Measurements from ENCODE around the gene LAMB4. TPM values are rescaled to one million over a fixed set of nuclear protein-coding genes. Genes with fewer than 3 reads are reported as not detected.

LAMB4 gene
- total and polyA plus RNA-seq, 4 experiments from 2014 or later: not detected

- no peaks in the 10 kb centered on the region for H3K4me1 Mint-ChIP-seq
- intact Hi-C loops (cut with micrococcal nuclease): no loop called here
- no peak overlapping the region for H3K4me3 Mint-ChIP-seq
- ChIA-PET CTCF (ENCODE audit: partially characterized antibody) (no interaction called here), POLR2A (ENCODE audit: partially characterized antibody) (no interaction called here)
- no peak for DNase-seq
- H3K27me3 Mint-ChIP-seq: peaks cover 9 to 18% of the 10 kb centered on the region in 2 donors
- H3K9me3 Mint-ChIP-seq: peaks cover 0 to 1% (median 0%) of the 10 kb centered on the region in 8 donors
- H3K27ac Mint-ChIP-seq: no peak overlapping the region
- no peaks in the 10 kb centered on the region for H3K36me3 Mint-ChIP-seq
- no peaks in the 10 kb centered on the region for H3K9me3 ChIP-seq (ENCODE audit: control insufficient read depth in 1 of 2, low read length in 2 of 2)
- H3K27ac ChIP-seq (ENCODE audit: low read depth, low read length): no peak overlapping the region
- no peak overlapping the region for H3K4me3 ChIP-seq (ENCODE audit: low read length in 2 of 2)
- no peaks in the 10 kb centered on the region for H3K36me3 ChIP-seq (ENCODE audit: insufficient read depth, low read length)
- no peaks in the 10 kb centered on the region for H3K4me1 ChIP-seq (ENCODE audit: insufficient read depth, low read length)
- H3K27me3 ChIP-seq (ENCODE audit: insufficient read depth, low read length): no peaks in the 10 kb centered on the region
These were observed 102.9 kb downstream of the LAMB4 start for GRCh38 chr7:108027239-108027638.

- Mint-ChIP-seq H3K36me3 (no peaks in the 10 kb centered on the region), H3K27me3 (peaks cover 9 to 18% of the 10 kb centered on the region in 2 donors), H3K27ac (no peak overlapping the region), H3K4me3 (no peak overlapping the region), H3K9me3 (peaks cover 0 to 1% (median 0%) of the 10 kb centered on the region in 8 donors), H3K4me1 (no peaks in the 10 kb centered on the region)
- no peak overlapping the region for H3K4me3 ChIP-seq (ENCODE audit: low read length in 2 of 2)
- intact Hi-C loops (cut with micrococcal nuclease): no loop called here
- H3K36me3 ChIP-seq (ENCODE audit: insufficient read depth, low read length): no peaks in the 10 kb centered on the region
- DNase-seq: no peak
- ChIA-PET POLR2A (ENCODE audit: partially characterized antibody) (no interaction called here), CTCF (ENCODE audit: partially characterized antibody) (no interaction called here)
- H3K27me3 ChIP-seq (ENCODE audit: insufficient read depth, low read length): no peaks in the 10 kb centered on the region
- no peaks in the 10 kb centered on the region for H3K4me1 ChIP-seq (ENCODE audit: insufficient read depth, low read length)
- no peak overlapping the region for H3K27ac ChIP-seq (ENCODE audit: low read depth, low read length)
- H3K9me3 ChIP-seq (ENCODE audit: control insufficient read depth in 1 of 2, low read length in 2 of 2): no peaks in the 10 kb centered on the region
These were observed 103.5 kb downstream of the LAMB4 start for GRCh38 chr7:108026647-108027046.

- CTCF ChIA-PET (ENCODE audit: partially characterized antibody): no interaction called here
- peaks cover 9 to 18% of the 10 kb centered on the region in 2 donors for H3K27me3 Mint-ChIP-seq
- H3K4me1 ChIP-seq (ENCODE audit: insufficient read depth, low read length): no peaks in the 10 kb centered on the region
- H3K27ac Mint-ChIP-seq: no peak overlapping the region
- H3K36me3 Mint-ChIP-seq: no peaks in the 10 kb centered on the region
- DNase-seq: no peak
- no peaks in the 10 kb centered on the region for H3K36me3 ChIP-seq (ENCODE audit: insufficient read depth, low read length)
- no peak overlapping the region for H3K27ac ChIP-seq (ENCODE audit: low read depth, low read length)
- H3K4me1 Mint-ChIP-seq: no peaks in the 10 kb centered on the region
- no peaks in the 10 kb centered on the region for H3K9me3 ChIP-seq (ENCODE audit: control insufficient read depth in 1 of 2, low read length in 2 of 2)
- intact Hi-C loops (cut with micrococcal nuclease): no loop called here
- POLR2A ChIA-PET (ENCODE audit: partially characterized antibody): no interaction called here
- H3K4me3 Mint-ChIP-seq: no peak overlapping the region
- H3K27me3 ChIP-seq (ENCODE audit: insufficient read depth, low read length): no peaks in the 10 kb centered on the region
- H3K4me3 ChIP-seq (ENCODE audit: low read length in 2 of 2): no peak overlapping the region
- H3K9me3 Mint-ChIP-seq: peaks cover 0 to 1% (median 0%) of the 10 kb centered on the region in 8 donors
These were observed 104.0 kb downstream of the LAMB4 start for GRCh38 chr7:108026116-108026515.

- no peaks in the 10 kb centered on the region for H3K4me1 Mint-ChIP-seq
- CTCF ChIA-PET (ENCODE audit: partially characterized antibody): interaction anchor here (1.2 kb wide), 1 partner anchor 9 kb away, joined by 3 read pairs; no protein-coding TSS in a partner anchor
- no peak overlapping the region for H3K27ac ChIP-seq (ENCODE audit: low read depth, low read length)
These were observed 105.6 kb downstream of the LAMB4 start for GRCh38 chr7:108024538-108024937.

GRCh38 chr7:108020585-108020984, 109.6 kb downstream of the LAMB4 start:
- ChIA-PET CTCF (ENCODE audit: partially characterized antibody) (interaction anchor here (0.6 kb wide), 1 partner anchor 10 kb away, joined by 4 read pairs; no protein-coding TSS in a partner anchor), POLR2A (ENCODE audit: partially characterized antibody) (no interaction called here)
- H3K9me3 ChIP-seq (ENCODE audit: control insufficient read depth in 1 of 2, low read length in 2 of 2): no peaks in the 10 kb centered on the region
- H3K27me3 ChIP-seq (ENCODE audit: insufficient read depth, low read length): no peaks in the 10 kb centered on the region
- Mint-ChIP-seq H3K4me3 (no peak overlapping the region), H3K4me1 (peaks cover 0 to 3% (median 0%) of the 10 kb centered on the region in 4 donors), H3K27ac (no peak overlapping the region), H3K36me3 (no peaks in the 10 kb centered on the region), H3K27me3 (peaks cover 12 to 24% of the 10 kb centered on the region in 2 donors), H3K9me3 (peaks cover 0 to 1% (median 0%) of the 10 kb centered on the region in 8 donors)
- no peak overlapping the region for H3K4me3 ChIP-seq (ENCODE audit: low read length in 2 of 2)
- DNase-seq: no peak
- intact Hi-C loops (cut with micrococcal nuclease): no loop called here
- H3K36me3 ChIP-seq (ENCODE audit: insufficient read depth, low read length): no peaks in the 10 kb centered on the region
- no peaks in the 10 kb centered on the region for H3K4me1 ChIP-seq (ENCODE audit: insufficient read depth, low read length)
- no peak overlapping the region for H3K27ac ChIP-seq (ENCODE audit: low read depth, low read length)

More at GRCh38 chr7:108024538-108024937, 105.6 kb downstream of the LAMB4 start:
- Histone ChIP-seq H3K36me3 (ENCODE audit: insufficient read depth, low read length) (no peaks in the 10 kb centered on the region), H3K4me1 (ENCODE audit: insufficient read depth, low read length) (no peaks in the 10 kb centered on the region), H3K27me3 (ENCODE audit: insufficient read depth, low read length) (no peaks in the 10 kb centered on the region), H3K4me3 (ENCODE audit: low read length in 2 of 2) (no peak overlapping the region), H3K9me3 (ENCODE audit: control insufficient read depth in 1 of 2, low read length in 2 of 2) (no peaks in the 10 kb centered on the region)
- Mint-ChIP-seq H3K36me3 (no peaks in the 10 kb centered on the region), H3K27ac (no peak overlapping the region), H3K9me3 (peaks cover 0 to 1% (median 0%) of the 10 kb centered on the region in 8 donors), H3K27me3 (peaks cover 12 to 17% of the 10 kb centered on the region in 2 donors), H3K4me3 (no peak overlapping the region)
- POLR2A ChIA-PET (ENCODE audit: partially characterized antibody): no interaction called here
- intact Hi-C loops (cut with micrococcal nuclease): no loop called here
- DNase-seq: no peak

- intact Hi-C loops (cut with micrococcal nuclease): no loop called here
- no peaks in the 10 kb centered on the region for H3K27me3 ChIP-seq (ENCODE audit: insufficient read depth, low read length)
- ChIA-PET CTCF (ENCODE audit: partially characterized antibody) (no interaction called here), POLR2A (ENCODE audit: partially characterized antibody) (no interaction called here)
- no peak overlapping the region for H3K27ac ChIP-seq (ENCODE audit: low read depth, low read length)
- H3K27me3 Mint-ChIP-seq: peaks cover 10 to 17% of the 10 kb centered on the region in 2 donors
- H3K9me3 Mint-ChIP-seq: no peaks in the 10 kb centered on the region
- H3K27ac Mint-ChIP-seq: no peak overlapping the region
- no peaks in the 10 kb centered on the region for H3K9me3 ChIP-seq (ENCODE audit: control insufficient read depth in 1 of 2, low read length in 2 of 2)
- peaks cover 0 to 3% (median 0%) of the 10 kb centered on the region in 4 donors for H3K4me1 Mint-ChIP-seq
- no peaks in the 10 kb centered on the region for H3K36me3 Mint-ChIP-seq
- H3K4me1 ChIP-seq (ENCODE audit: insufficient read depth, low read length): no peaks in the 10 kb centered on the region
- no peak for DNase-seq
- no peaks in the 10 kb centered on the region for H3K36me3 ChIP-seq (ENCODE audit: insufficient read depth, low read length)
- no peak overlapping the region for H3K4me3 Mint-ChIP-seq
- H3K4me3 ChIP-seq (ENCODE audit: low read length in 2 of 2): no peak overlapping the region
These were observed 111.5 kb downstream of the LAMB4 start for GRCh38 chr7:108018668-108019067.

- CTCF ChIA-PET (ENCODE audit: partially characterized antibody): interaction anchor here (1.2 kb wide), 1 partner anchor 57 kb away, joined by 3 read pairs; no protein-coding TSS in a partner anchor
- H3K9me3 Mint-ChIP-seq: no peaks in the 10 kb centered on the region
- intact Hi-C loops (cut with micrococcal nuclease): no loop called here
These were observed 112.4 kb downstream of the LAMB4 start for GRCh38 chr7:108017776-108018151.

More at GRCh38 chr7:108017776-108018151, 112.4 kb downstream of the LAMB4 start:
- no peak overlapping the region for H3K27ac Mint-ChIP-seq
- H3K4me3 Mint-ChIP-seq: no peak overlapping the region
- H3K27ac ChIP-seq (ENCODE audit: low read depth, low read length): no peak overlapping the region
- DNase-seq: no peak
- no peaks in the 10 kb centered on the region for H3K36me3 ChIP-seq (ENCODE audit: insufficient read depth, low read length)
- no peaks in the 10 kb centered on the region for H3K36me3 Mint-ChIP-seq
- no peaks in the 10 kb centered on the region for H3K27me3 ChIP-seq (ENCODE audit: insufficient read depth, low read length)
- H3K4me1 Mint-ChIP-seq: peaks cover 0 to 3% (median 0%) of the 10 kb centered on the region in 4 donors
- H3K27me3 Mint-ChIP-seq: peaks cover 10 to 17% of the 10 kb centered on the region in 2 donors
- H3K4me3 ChIP-seq (ENCODE audit: low read length in 2 of 2): no peak overlapping the region
- H3K4me1 ChIP-seq (ENCODE audit: insufficient read depth, low read length): no peaks in the 10 kb centered on the region
- POLR2A ChIA-PET (ENCODE audit: partially characterized antibody): no interaction called here
- no peaks in the 10 kb centered on the region for H3K9me3 ChIP-seq (ENCODE audit: control insufficient read depth in 1 of 2, low read length in 2 of 2)

Data from CD4-positive, alpha-beta memory T cell (primary cell).